ENCODE measurements around the gene NFATC3. TPM values are rescaled to one million over a fixed set of nuclear protein-coding genes. Genes with fewer than 3 reads are reported as not detected.
A peak's percentile ranks its signal among the peaks of the same experiment; 100 is the strongest.
"Not testable (repeated sequence)": the region's sequence is repeated elsewhere in the genome, so short reads cannot be mapped to it uniquely, and the experiment has no call there.

NFATC3 gene
- total RNA-seq, 2 experiments from 2014 or later = 84.8 to 94.4 TPM

GRCh38 chr16:68116256-68116867, 31.2 kb downstream of the NFATC3 start:
- ATAC-seq (ENCODE audit: poor library complexity) (peak; percentile 76), DNase-seq (peak in 3 of 14 experiments; percentile 48 to 71 (median 68))
- peak; percentile 73 for TF ChIP-seq CTCF (IDR thresholded peaks at IDR 0.05)
- Mint-ChIP-seq H3K27ac (peak overlapping the region; percentile 52), H3K4me3 (peak overlapping the region; percentile 65), H3K36me3 (ENCODE audit: low read depth) (peaks cover 19% of the 10 kb centered on the region), H3K4me1 (ENCODE audit: low read depth) (peaks cover 93% of the 10 kb centered on the region), H3K9me3 (no peaks in the 10 kb centered on the region), H3K27me3 (no peaks in the 10 kb centered on the region)
- Histone ChIP-seq H3K4me3 (ENCODE audit: low read length) (no peak overlapping the region), H3K9me3 (ENCODE audit: control insufficient read depth in 1 of 2, insufficient read depth in 1 of 2, low read length in 2 of 2) (no peaks in the 10 kb centered on the region), H3K36me3 (ENCODE audit: insufficient read depth, low read length) (no peaks in the 10 kb centered on the region), H3K27me3 (ENCODE audit: control insufficient read depth in 1 of 2, insufficient read depth in 2 of 2, low read length in 2 of 2) (no peaks in the 10 kb centered on the region), H3K4me1 (ENCODE audit: insufficient read depth, low read length) (peaks cover 63% of the 10 kb centered on the region), H3K27ac (ENCODE audit: low read depth in 1 of 2, low read length in 2 of 2) (no peak overlapping the region)
- ChIA-PET POLR2A (no interaction called here), CTCF (interaction anchor here (1.0 to 2.6 kb wide), 2 partner anchors 22 to 47 kb away, joined by 3 to 17 read pairs; no protein-coding TSS in a partner anchor)
- intact Hi-C loops (cut with DNase I, micrococcal nuclease) = loop anchor here in 1 of 2 experiments (1.0 kb wide), 1 partner anchor 22 kb away; no protein-coding TSS in a partner anchor

GRCh38 chr16:68117884-68118283, 32.7 kb downstream of the NFATC3 start:
- DNase-seq = no peak
- H3K9me3 ChIP-seq (ENCODE audit: control insufficient read depth in 1 of 2, insufficient read depth in 1 of 2, low read length in 2 of 2) = no peaks in the 10 kb centered on the region
- H3K4me3 Mint-ChIP-seq = peak overlapping the region; percentile 5
- no peak overlapping the region for H3K4me3 ChIP-seq (ENCODE audit: low read length)
- intact Hi-C loops (cut with DNase I, micrococcal nuclease) = no loop called here
- peaks cover 7% of the 10 kb centered on the region for H3K36me3 ChIP-seq (ENCODE audit: insufficient read depth, low read length)
- POLR2A ChIA-PET = interaction anchor here (1.2 kb wide), 1 partner anchor 10 kb away, joined by 4 read pairs; no protein-coding TSS in a partner anchor
- peaks cover 95% of the 10 kb centered on the region for H3K4me1 Mint-ChIP-seq (ENCODE audit: low read depth)
- CTCF ChIA-PET = interaction anchor here (1.0 to 2.6 kb wide), 2 partner anchors 24 to 29 kb away, joined by 3 to 17 read pairs; no protein-coding TSS in a partner anchor
- no peaks in the 10 kb centered on the region for H3K27me3 ChIP-seq (ENCODE audit: control insufficient read depth in 1 of 2, insufficient read depth in 2 of 2, low read length in 2 of 2)
- H3K36me3 Mint-ChIP-seq (ENCODE audit: low read depth) = peaks cover 21% of the 10 kb centered on the region
- H3K27ac Mint-ChIP-seq = peak overlapping the region; percentile 52
- no peaks in the 10 kb centered on the region for H3K9me3 Mint-ChIP-seq
- H3K4me1 ChIP-seq (ENCODE audit: insufficient read depth, low read length) = peaks cover 67% of the 10 kb centered on the region
- no peaks in the 10 kb centered on the region for H3K27me3 Mint-ChIP-seq
- no peak for TF ChIP-seq CTCF (IDR thresholded peaks at IDR 0.05)
- ATAC-seq (ENCODE audit: poor library complexity) = no peak
- no peak overlapping the region for H3K27ac ChIP-seq (ENCODE audit: low read depth in 1 of 2, low read length in 2 of 2)

GRCh38 chr16:68118954-68119353, 33.8 kb downstream of the NFATC3 start:
- Mint-ChIP-seq H3K4me1 (ENCODE audit: low read depth) (peaks cover 84% of the 10 kb centered on the region), H3K36me3 (ENCODE audit: low read depth) (peaks cover 18% of the 10 kb centered on the region), H3K27ac (peak overlapping the region; percentile 52)
- H3K27me3 ChIP-seq (ENCODE audit: control insufficient read depth in 1 of 2, insufficient read depth in 2 of 2, low read length in 2 of 2); intact Hi-C loops (cut with DNase I, micrococcal nuclease); H3K27ac ChIP-seq (ENCODE audit: low read depth in 1 of 2, low read length in 2 of 2); H3K27me3 Mint-ChIP-seq; H3K4me3 ChIP-seq (ENCODE audit: low read length); H3K9me3 ChIP-seq (ENCODE audit: control insufficient read depth in 1 of 2, insufficient read depth in 1 of 2, low read length in 2 of 2); H3K9me3 Mint-ChIP-seq; H3K4me3 Mint-ChIP-seq; ATAC-seq (ENCODE audit: poor library complexity): not testable (repeated sequence)
- ChIA-PET CTCF (interaction anchor here (1.0 to 2.0 kb wide), 5 partner anchors 14 to 51 kb away, joined by 3 to 11 read pairs (median 3); no protein-coding TSS in a partner anchor), POLR2A (interaction anchor here (0.9 to 1.2 kb wide), 3 partner anchors 10 to 34 kb away, joined by 3 to 7 read pairs (median 3); partner anchors contain the start of gene NFATC3)
- peak in 1 of 14 experiments; percentile 17 for DNase-seq
- Histone ChIP-seq H3K36me3 (ENCODE audit: insufficient read depth, low read length) (peaks cover 13% of the 10 kb centered on the region), H3K4me1 (ENCODE audit: insufficient read depth, low read length) (peaks cover 64% of the 10 kb centered on the region)

- H3K4me3 Mint-ChIP-seq; H3K27me3 Mint-ChIP-seq; H3K9me3 ChIP-seq (ENCODE audit: control insufficient read depth in 1 of 2, insufficient read depth in 1 of 2, low read length in 2 of 2); ATAC-seq (ENCODE audit: poor library complexity); DNase-seq; intact Hi-C loops (cut with DNase I, micrococcal nuclease); H3K27me3 ChIP-seq (ENCODE audit: control insufficient read depth in 1 of 2, insufficient read depth in 2 of 2, low read length in 2 of 2); H3K27ac ChIP-seq (ENCODE audit: low read depth in 1 of 2, low read length in 2 of 2); H3K9me3 Mint-ChIP-seq; H3K4me3 ChIP-seq (ENCODE audit: low read length): not testable (repeated sequence)
- Mint-ChIP-seq H3K36me3 (ENCODE audit: low read depth) (peaks cover 18% of the 10 kb centered on the region), H3K27ac (peak overlapping the region; percentile 52), H3K4me1 (ENCODE audit: low read depth) (peaks cover 73% of the 10 kb centered on the region)
- CTCF ChIA-PET = interaction anchor here (0.8 to 2.0 kb wide), 2 partner anchors 8 to 27 kb away, joined by 3 to 11 read pairs; no protein-coding TSS in a partner anchor
- POLR2A ChIA-PET = interaction anchor here (1.0 kb wide), 1 partner anchor 178 kb away, joined by 3 read pairs; no protein-coding TSS in a partner anchor
- Histone ChIP-seq H3K4me1 (ENCODE audit: insufficient read depth, low read length) (peaks cover 54% of the 10 kb centered on the region), H3K36me3 (ENCODE audit: insufficient read depth, low read length) (peaks cover 13% of the 10 kb centered on the region)
These were observed 35.3 kb downstream of the NFATC3 start for GRCh38 chr16:68120496-68120895.
